ENCODE results near the gene MISFA.

- no peak for TF ChIP-seq CTCF (conservative IDR thresholded peaks at IDR 0.05; ENCODE audit: low read depth, low read length)
- no peak for TF ChIP-seq EZH2 (IDR thresholded peaks at IDR 0.05; ENCODE audit: borderline replicate concordance, low read depth, low read length, poor library complexity, severe bottlenecking)
Observed at GRCh38 chr11:18599739-18600230, at the start of gene MISFA.

Measured in A673 (cell line).